Transverse colon (tissue), 4 donors: Measurements from ENCODE around the gene BPTF. TPM values are rescaled to one million over a fixed set of nuclear protein-coding genes. Genes with fewer than 3 reads are reported as not detected.

Experiments
- DNase-seq: peaks from one replicate; pipeline ENCODE4 v3.0.0-alpha.2; 2019
- H3K27ac ChIP-seq, 4 donors: fragments of 200-600 bp; sonication (generic); 2 replicates each; pipeline ENCODE4 v1.5.1; 2016 to 2018; ENCODE audit warnings: inconsistent platforms in 4 of 4
- H3K27me3 ChIP-seq: fragments of 200-600 bp; sonication (generic); 2 replicates; pipeline ENCODE4 v1.5.1; 2017; ENCODE audit warnings: inconsistent platforms
- H3K36me3 ChIP-seq, 4 donors: fragments of 200-600 bp; sonication (generic); 2 replicates each; pipeline ENCODE4 v1.5.1; 2017 to 2019; ENCODE audit warnings: inconsistent platforms in 4 of 4
- H3K4me1 ChIP-seq, 4 donors: fragments of 200-600 bp; sonication (generic); 2 replicates each; pipeline ENCODE4 v1.5.1; 2017 to 2020; ENCODE audit warnings: inconsistent platforms in 4 of 4
- H3K4me3 ChIP-seq, 4 donors: fragments of 200-600 bp; sonication (generic); 1 replicate in 1 of 4; 2 replicates in 3 of 4; pipeline versions ENCODE4 v1.5.1 to v1.6.1; 2017 to 2019; ENCODE audit warnings: inconsistent platforms in 4 of 4
- H3K9me3 ChIP-seq, 2 donors: fragments of 200-600 bp; sonication (generic); 2 replicates each; pipeline ENCODE4 v1.5.1; 2017 to 2019; ENCODE audit warnings: inconsistent platforms in 2 of 2
- EP300 ChIP-seq: sonication (generic); formaldehyde crosslinking; IDR thresholded peaks from one replicate; pipeline ENCODE4 v1.6.1; 2017; ENCODE audit warnings: antibody characterized with exemption, low read depth
- POLR2A ChIP-seq: fragments of 450-650 bp; IDR thresholded peaks from one replicate; pipeline ENCODE4 v1.6.1; 2016; ENCODE audit warnings: antibody characterized with exemption, mild to moderate bottlenecking, moderate library complexity
- POLR2AphosphoS5 ChIP-seq, 3 donors: sonication (generic); formaldehyde crosslinking; IDR thresholded peaks; one replicate each; pipeline ENCODE4 v1.6.1; 2016; ENCODE audit warnings: antibody characterized with exemption in 3 of 3
- WGBS, 2 donors: methylation state at CpG; one replicate each; pipeline ENCODE4 v1.1.5; 2018; ENCODE audit warnings: low coverage in 1 of 2; 5-methylcytosine and 5-hydroxymethylcytosine counted together
- in situ Hi-C, 4 donors: fragments of 200-750 bp; cut with MboI; loops; one replicate each; pipeline versions ENCODE4 v1.15.0 to v1.15.1; 2017; ENCODE audit warnings: low sequenced_read_pairs in 3 of 4, low pct_ligation_motif_present in 1 of 4, low pct_unique_long_range_greater_than_20kb in 1 of 4
- intact Hi-C: fragments of 100-400 bp; cut with DNase I; formaldehyde crosslinking; loops from one replicate; pipeline ENCODE4 v1.15.1; 2023; ENCODE audit warnings: low total_unique reads
- total RNA-seq, 4 donors: library from RNA; depleted of rRNA; stranded (reverse); fragments of >200 nt; gene quantifications; one replicate each; pipeline ENCODE4 v1.1.0, GENCODE V29; 2016
- TF ChIP-seq, protein P1 (sequence below), 5 experiments: fragments of 200-600 bp in 3 of 5; fragments of 450-650 bp in 2 of 5; sonication (generic) in 3 of 5; IDR thresholded peaks; 1 replicate in 2 of 5; 2 replicates in 3 of 5; pipeline ENCODE4 v1.5.1; 2016 to 2017; ENCODE audit warnings: antibody characterized with exemption in 5 of 5, inconsistent platforms in 3 of 5, mild to moderate bottlenecking in 2 of 5, moderate library complexity in 1 of 5

The BPTF gene
- total RNA-seq, 4 donors from 2014 or later: 70.3 to 158 (median 86.7) TPM

DNA sequence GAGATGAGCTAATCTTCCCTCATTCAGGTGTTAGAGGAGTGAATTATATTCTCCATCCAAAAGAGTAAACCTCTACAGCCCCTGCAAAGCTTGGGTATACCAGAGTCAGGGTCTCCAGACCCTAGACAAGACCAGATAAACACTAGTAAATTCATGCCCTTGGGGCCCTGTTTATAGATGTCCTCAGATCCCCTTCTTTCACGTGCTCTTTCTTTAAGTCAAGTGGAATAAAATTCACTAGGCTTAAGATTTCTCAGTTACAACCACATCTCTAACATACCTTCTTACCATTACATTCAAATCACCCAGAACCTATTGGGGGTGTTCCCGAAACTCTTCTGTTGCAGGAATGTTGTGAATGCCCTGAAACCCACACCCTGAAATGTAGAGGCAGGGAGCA, 173.2 kb downstream of the BPTF start:
- H3K9me3 ChIP-seq: no peaks in the 10 kb centered on the region
- peaks cover 6% of the 10 kb centered on the region for H3K27me3 ChIP-seq
- H3K4me3 ChIP-seq: no peak overlapping the region
- H3K36me3 ChIP-seq: no peaks in the 10 kb centered on the region
- intact Hi-C loops: loop anchor here (5.0 kb wide), 1 partner anchor 1031 kb away; no protein-coding TSS in a partner anchor
- H3K27ac ChIP-seq: no peak overlapping the region
- in situ Hi-C loops: no loop called here
- no peak for DNase-seq
- TF ChIP-seq, protein P1, sequence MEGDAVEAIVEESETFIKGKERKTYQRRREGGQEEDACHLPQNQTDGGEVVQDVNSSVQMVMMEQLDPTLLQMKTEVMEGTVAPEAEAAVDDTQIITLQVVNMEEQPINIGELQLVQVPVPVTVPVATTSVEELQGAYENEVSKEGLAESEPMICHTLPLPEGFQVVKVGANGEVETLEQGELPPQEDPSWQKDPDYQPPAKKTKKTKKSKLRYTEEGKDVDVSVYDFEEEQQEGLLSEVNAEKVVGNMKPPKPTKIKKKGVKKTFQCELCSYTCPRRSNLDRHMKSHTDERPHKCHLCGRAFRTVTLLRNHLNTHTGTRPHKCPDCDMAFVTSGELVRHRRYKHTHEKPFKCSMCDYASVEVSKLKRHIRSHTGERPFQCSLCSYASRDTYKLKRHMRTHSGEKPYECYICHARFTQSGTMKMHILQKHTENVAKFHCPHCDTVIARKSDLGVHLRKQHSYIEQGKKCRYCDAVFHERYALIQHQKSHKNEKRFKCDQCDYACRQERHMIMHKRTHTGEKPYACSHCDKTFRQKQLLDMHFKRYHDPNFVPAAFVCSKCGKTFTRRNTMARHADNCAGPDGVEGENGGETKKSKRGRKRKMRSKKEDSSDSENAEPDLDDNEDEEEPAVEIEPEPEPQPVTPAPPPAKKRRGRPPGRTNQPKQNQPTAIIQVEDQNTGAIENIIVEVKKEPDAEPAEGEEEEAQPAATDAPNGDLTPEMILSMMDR (IDR thresholded peaks at IDR 0.05): no peak
- TF ChIP-seq POLR2A (no peak), EP300 (no peak), POLR2AphosphoS5 (IDR thresholded peaks at IDR 0.05) (no peak)
- 43 to 83% methylated on average over 1 to 2 of the region's 2 CpGs for WGBS, 2 donors
- peaks cover 9 to 28% (median 15%) of the 10 kb centered on the region in 4 donors for H3K4me1 ChIP-seq

DNA sequence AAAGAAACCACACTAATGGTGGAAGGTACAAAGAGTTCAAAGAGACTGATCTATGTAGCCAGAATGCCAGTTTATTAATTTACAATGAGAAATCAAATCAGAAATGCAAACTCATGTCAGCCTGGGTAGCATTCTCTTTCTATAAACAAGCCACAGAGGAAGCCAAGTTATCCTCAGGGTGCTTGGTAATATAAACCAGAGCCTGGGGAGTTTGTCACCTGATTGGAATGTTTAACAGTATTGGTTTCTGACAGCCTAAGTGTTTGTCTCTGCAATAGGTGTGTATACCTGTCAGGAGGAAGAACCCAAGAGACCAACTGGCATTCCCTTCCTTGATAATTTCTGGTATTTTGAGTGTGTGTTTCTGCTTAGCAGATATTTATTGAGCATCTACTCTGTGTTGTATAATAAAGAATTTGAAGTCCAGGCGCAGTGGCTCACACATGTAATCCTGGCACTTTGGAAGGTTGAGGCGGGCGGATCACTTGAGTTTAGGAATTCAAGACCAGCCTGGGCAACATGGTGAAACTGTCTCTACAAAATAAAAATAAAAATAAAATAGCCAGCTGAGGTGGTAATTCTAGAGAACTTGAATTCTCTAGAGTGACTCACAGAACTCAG, 174.1 kb downstream of the BPTF start:
- Histone ChIP-seq H3K4me1 (peaks cover 9 to 23% (median 12%) of the 10 kb centered on the region in 4 donors), H3K27ac (no peak overlapping the region), H3K9me3 (no peaks in the 10 kb centered on the region), H3K27me3 (peaks cover 6% of the 10 kb centered on the region), H3K4me3 (no peak overlapping the region), H3K36me3 (no peaks in the 10 kb centered on the region)
- 92 to 97% methylated on average over 3 of the region's 3 CpGs for WGBS, 2 donors
- intact Hi-C loops: loop anchor here (5.0 kb wide), 1 partner anchor 1032 kb away; no protein-coding TSS in a partner anchor
- TF ChIP-seq POLR2A (no peak), EP300 (no peak), POLR2AphosphoS5 (IDR thresholded peaks at IDR 0.05) (no peak)
- TF ChIP-seq, protein P1 (IDR thresholded peaks at IDR 0.05): no peak
- DNase-seq: no peak
- in situ Hi-C loops: no loop called here

DNA sequence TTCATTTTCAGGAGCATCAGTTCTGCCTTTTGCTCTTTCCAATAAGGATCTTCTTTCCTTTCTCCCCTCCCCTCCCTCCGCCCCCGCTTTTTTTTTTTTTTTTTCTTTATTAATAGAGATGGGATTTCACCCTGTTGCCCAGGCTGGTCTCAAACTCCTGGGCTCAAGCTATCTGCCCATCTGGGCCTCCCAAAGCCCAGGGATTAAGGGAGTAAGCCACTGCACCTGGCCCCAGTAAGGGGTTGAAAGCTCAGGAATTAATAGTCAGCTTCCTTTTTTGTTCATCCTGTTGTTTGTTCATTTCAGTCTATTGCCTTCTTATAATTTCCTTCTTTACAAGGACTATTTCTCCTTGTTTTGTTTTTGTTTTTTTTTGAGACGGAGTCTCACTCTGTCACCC, 178.9 kb downstream of the BPTF start:
- in situ Hi-C loops (no loop called here), intact Hi-C loops (loop anchor here (5.0 kb wide), 1 partner anchor 512 kb away; no protein-coding TSS in a partner anchor)
- H3K27ac ChIP-seq: no peak overlapping the region
- no peak for DNase-seq
- H3K4me3 ChIP-seq: no peak overlapping the region
- no peaks in the 10 kb centered on the region for H3K9me3 ChIP-seq
- no peaks in the 10 kb centered on the region for H3K4me1 ChIP-seq
- no peaks in the 10 kb centered on the region for H3K27me3 ChIP-seq
- no peaks in the 10 kb centered on the region for H3K36me3 ChIP-seq
- 75 to 93% methylated on average over 3 of the region's 3 CpGs for WGBS, 2 donors
- TF ChIP-seq POLR2A: no peak
- TF ChIP-seq, protein P1 (IDR thresholded peaks at IDR 0.05): no peak
- TF ChIP-seq POLR2AphosphoS5 (IDR thresholded peaks at IDR 0.05): no peak
- no peak for TF ChIP-seq EP300

DNA sequence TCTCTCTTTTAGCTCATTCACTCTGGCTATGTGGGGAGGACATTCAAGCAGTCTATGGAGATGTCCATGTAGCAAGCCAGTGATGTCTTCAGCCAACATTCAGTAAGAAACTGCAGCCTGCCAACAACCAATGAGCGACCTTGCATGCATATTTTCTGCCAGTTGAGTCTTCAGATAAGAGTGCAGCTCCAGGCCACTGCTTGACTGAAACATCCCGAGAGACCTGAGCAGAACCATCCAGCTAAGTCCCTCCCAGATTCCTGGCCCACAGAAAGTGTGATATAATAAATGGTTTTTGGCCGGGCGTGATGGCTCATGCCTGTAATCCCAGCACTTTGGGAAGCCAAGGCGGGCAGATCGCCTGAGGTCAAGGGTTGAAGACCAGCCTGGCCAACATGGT, 181.5 kb downstream of the BPTF start:
- no peak for DNase-seq
- in situ Hi-C loops: no loop called here
- no peaks in the 10 kb centered on the region for H3K27me3 ChIP-seq
- H3K4me3 ChIP-seq: no peak overlapping the region
- H3K36me3 ChIP-seq: no peaks in the 10 kb centered on the region
- H3K4me1 ChIP-seq: no peaks in the 10 kb centered on the region
- no peak overlapping the region for H3K27ac ChIP-seq
- no peaks in the 10 kb centered on the region for H3K9me3 ChIP-seq
- intact Hi-C loops: no loop called here
- TF ChIP-seq POLR2A (no peak), EP300 (no peak), POLR2AphosphoS5 (IDR thresholded peaks at IDR 0.05) (no peak)
- TF ChIP-seq, protein P1 (IDR thresholded peaks at IDR 0.05): no peak
- WGBS, 2 donors: 86% methylated on average over 6 of the region's 6 CpGs; no CpG with 5 or more reads in 1 of the 2 donors
